Measurements from ENCODE around the gene C1orf35. TPM values are rescaled to one million over a fixed set of nuclear protein-coding genes. Genes with fewer than 3 reads are reported as not detected.

Gene C1orf35
- total RNA-seq, 1 experiment from 2014 or later: 31.0 TPM

DNA sequence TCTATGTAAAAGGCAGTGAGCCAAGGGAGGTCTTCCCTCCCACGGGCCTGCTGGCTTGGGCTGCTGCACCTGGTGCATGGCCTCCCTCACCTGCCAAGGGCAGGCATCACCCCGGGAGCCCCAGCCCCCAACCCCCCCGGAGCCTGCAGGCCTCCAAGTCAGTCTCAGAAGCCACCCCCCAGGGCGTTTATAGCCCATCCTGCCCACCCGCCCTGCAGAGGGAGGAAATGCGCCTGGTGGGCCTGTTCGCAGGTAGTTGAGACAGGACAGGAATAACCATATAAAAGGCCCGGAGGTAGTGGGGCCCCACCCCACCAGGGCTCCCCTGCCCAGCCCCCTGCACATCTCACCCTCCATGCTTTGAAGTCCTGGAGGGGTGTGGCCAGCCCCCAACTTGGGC lies 38.8 kb downstream of the C1orf35 start:
- no peak overlapping the region for H3K9ac ChIP-seq (ENCODE audit: extremely low read depth, insufficient read length, low read length)
- H3K23me2 ChIP-seq (ENCODE audit: insufficient read length, low read depth, low read length, poor library complexity, severe bottlenecking): peaks cover 14% of the 10 kb centered on the region
- no peaks in the 10 kb centered on the region for H4K20me1 ChIP-seq (ENCODE audit: control insufficient read depth, insufficient read depth, insufficient read length)
- no peak overlapping the region; the same call in 1 of the 2 replicates for H3K14ac ChIP-seq (ENCODE audit: insufficient read depth, low read length)
- H3K27ac Mint-ChIP-seq: no peak overlapping the region
- H3K4me1 ChIP-seq (ENCODE audit: insufficient read depth, low read length): no peaks in the 10 kb centered on the region
- no peaks in the 10 kb centered on the region for H3K9me3 ChIP-seq (ENCODE audit: control insufficient read depth, low read depth, low read length)
- H2BK15ac ChIP-seq (ENCODE audit: low read depth, low read length): no peak overlapping the region; the same call in 1 of the 2 replicates
- no peak overlapping the region for H4K5ac ChIP-seq (ENCODE audit: insufficient read length, low read depth, low read length)
- TF ChIP-seq, protein P1, sequence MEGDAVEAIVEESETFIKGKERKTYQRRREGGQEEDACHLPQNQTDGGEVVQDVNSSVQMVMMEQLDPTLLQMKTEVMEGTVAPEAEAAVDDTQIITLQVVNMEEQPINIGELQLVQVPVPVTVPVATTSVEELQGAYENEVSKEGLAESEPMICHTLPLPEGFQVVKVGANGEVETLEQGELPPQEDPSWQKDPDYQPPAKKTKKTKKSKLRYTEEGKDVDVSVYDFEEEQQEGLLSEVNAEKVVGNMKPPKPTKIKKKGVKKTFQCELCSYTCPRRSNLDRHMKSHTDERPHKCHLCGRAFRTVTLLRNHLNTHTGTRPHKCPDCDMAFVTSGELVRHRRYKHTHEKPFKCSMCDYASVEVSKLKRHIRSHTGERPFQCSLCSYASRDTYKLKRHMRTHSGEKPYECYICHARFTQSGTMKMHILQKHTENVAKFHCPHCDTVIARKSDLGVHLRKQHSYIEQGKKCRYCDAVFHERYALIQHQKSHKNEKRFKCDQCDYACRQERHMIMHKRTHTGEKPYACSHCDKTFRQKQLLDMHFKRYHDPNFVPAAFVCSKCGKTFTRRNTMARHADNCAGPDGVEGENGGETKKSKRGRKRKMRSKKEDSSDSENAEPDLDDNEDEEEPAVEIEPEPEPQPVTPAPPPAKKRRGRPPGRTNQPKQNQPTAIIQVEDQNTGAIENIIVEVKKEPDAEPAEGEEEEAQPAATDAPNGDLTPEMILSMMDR (conservative IDR thresholded peaks at IDR 0.05): no peak
- no peak overlapping the region for H2BK120ac ChIP-seq (ENCODE audit: low read depth, low read length, poor library complexity, severe bottlenecking)
- no peak overlapping the region for H2BK12ac ChIP-seq (ENCODE audit: insufficient read length, low read depth, low read length)
- peaks cover 37% of the 10 kb centered on the region; the same call in 1 of the 2 replicates for H3K27me3 ChIP-seq (ENCODE audit: insufficient read depth, low read length)
- H3K9me3 Mint-ChIP-seq: no peaks in the 10 kb centered on the region; a peak in 1 of 5 replicates
- WGBS (ENCODE audit: extremely low coverage, insufficient read length, low lambda C conversion rate): no CpG with 5 or more reads among the region's 8 CpGs
- no peak overlapping the region for H3K18ac ChIP-seq (ENCODE audit: insufficient read length, low read depth, low read length)
- peaks cover 5 to 7% of the 10 kb centered on the region in 2 experiments; a peak in 3 of 4 replicates for H3K4me1 Mint-ChIP-seq
- H3K4me2 ChIP-seq (ENCODE audit: insufficient read depth, insufficient read length, low read length): no peak overlapping the region
- H3K27me3 Mint-ChIP-seq (ENCODE audit: low read depth): peaks cover 82% of the 10 kb centered on the region
- H4K91ac ChIP-seq (ENCODE audit: insufficient read length, low read depth, low read length): no peak overlapping the region
- no peak overlapping the region for H3K27ac ChIP-seq (ENCODE audit: insufficient read length, low read depth, low read length)
- H2BK5ac ChIP-seq (ENCODE audit: insufficient read length, low read length): no peak overlapping the region
- no peak overlapping the region for H3K23ac ChIP-seq (ENCODE audit: insufficient read length, low read depth, low read length)
- H3K4me3 Mint-ChIP-seq: no peak overlapping the region
- no peak overlapping the region for H2BK20ac ChIP-seq (ENCODE audit: low read depth, low read length, poor library complexity, severe bottlenecking)
- no peaks in the 10 kb centered on the region for H3K79me2 ChIP-seq (ENCODE audit: insufficient read depth, low read length)
- no peaks in the 10 kb centered on the region for H3K79me1 ChIP-seq (ENCODE audit: insufficient read depth, low read depth, low read length, poor library complexity, severe bottlenecking)
- H3K36me3 Mint-ChIP-seq (ENCODE audit: insufficient read depth in 1 of 3, low read depth in 3 of 3): no peaks in the 10 kb centered on the region; a peak in 1 of 7 replicates
- no peak overlapping the region for H4K8ac ChIP-seq (replicated peaks; ENCODE audit: insufficient read length, low read depth, low read length)
- no peak overlapping the region for H3K56ac ChIP-seq (ENCODE audit: insufficient read length, low read depth, low read length)
- H3K4ac ChIP-seq (ENCODE audit: low read depth, low read length): no peak overlapping the region
- no peak overlapping the region for H2AFZ ChIP-seq (ENCODE audit: low read length)
- DNase-seq: peak; percentile 51
- H2AK5ac ChIP-seq (ENCODE audit: insufficient read length, low read length): no peak overlapping the region
- no peak overlapping the region for H3T11ph ChIP-seq (ENCODE audit: low read length)
